ENCODE measurements around the gene ANXA9. TPM values are rescaled to one million over a fixed set of nuclear protein-coding genes. Genes with fewer than 3 reads are reported as not detected.

Gene ANXA9, protein sequence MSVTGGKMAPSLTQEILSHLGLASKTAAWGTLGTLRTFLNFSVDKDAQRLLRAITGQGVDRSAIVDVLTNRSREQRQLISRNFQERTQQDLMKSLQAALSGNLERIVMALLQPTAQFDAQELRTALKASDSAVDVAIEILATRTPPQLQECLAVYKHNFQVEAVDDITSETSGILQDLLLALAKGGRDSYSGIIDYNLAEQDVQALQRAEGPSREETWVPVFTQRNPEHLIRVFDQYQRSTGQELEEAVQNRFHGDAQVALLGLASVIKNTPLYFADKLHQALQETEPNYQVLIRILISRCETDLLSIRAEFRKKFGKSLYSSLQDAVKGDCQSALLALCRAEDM
- polyA plus RNA-seq (ENCODE audit: low read depth in 6 of 6) = under 1 TPM in 2 of 6 donors, not detected in 4; 0.13 to 0.42 TPM

DNA sequence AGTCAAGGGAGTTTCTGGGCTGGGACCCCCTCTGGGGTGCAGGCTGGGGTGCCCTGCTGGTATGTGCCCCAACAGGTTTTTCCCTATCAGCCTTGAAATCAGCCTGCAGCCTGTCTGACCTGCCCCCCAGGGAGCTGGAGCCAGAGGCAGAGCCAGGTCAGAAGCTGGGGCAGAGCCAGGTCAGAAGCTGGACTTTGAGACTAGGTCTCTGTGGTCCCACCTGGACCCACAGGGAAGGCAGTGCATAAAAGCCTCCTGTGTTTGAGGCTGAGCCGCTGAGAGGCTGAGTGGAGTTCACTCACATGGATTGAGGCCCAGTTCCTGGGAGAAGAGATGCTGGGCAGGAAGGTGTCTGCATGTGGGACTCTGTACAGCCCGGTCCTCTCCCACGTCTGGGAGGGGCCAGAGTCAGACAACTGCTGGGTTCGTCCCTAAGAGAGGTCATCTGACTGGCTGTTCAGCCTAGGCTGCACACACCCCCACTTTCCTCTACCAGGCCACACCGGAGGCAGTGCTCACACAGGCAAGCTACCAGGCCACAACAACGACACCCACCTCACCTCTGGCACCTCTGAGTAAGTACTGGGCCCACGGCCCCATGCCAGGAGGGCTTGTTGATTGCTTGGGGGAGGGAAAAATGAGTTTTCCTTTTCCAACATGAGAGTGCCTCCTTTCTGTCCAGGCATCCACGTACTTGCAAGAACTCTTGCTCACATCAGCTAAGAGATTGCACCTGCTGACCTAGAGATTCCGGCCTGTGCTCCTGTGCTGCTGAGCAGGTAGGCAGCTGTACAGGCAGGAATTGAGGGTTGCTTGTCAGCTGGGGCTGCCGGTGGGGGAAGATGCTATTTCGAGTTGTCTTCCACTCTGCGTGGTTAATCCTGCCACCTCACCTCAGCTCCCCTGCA is at the start of gene ANXA9:
Gene ANXA9 (plus strand): TSS at position 488 of the 908 bp plus-strand sequence. CDS start 814 bp downstream, outside the sequence.
- ATAC-seq (ENCODE audit: low read depth in 2 of 2) (no peak), DNase-seq (no peak)
- H3K27ac Mint-ChIP-seq = peak within 1 kb of the TSS in 1 of 6 donors; percentile 69
- no peaks in the 10 kb centered on the region for H3K9me3 Mint-ChIP-seq
- H3K4me3 Mint-ChIP-seq = no peak within 1 kb of the TSS
- peaks cover 0 to 8% (median 0%) of the 10 kb centered on the region in 3 donors for H3K27me3 Mint-ChIP-seq
- H3K4me1 Mint-ChIP-seq = peaks cover 14 to 27% (median 20%) of the 10 kb centered on the region in 3 donors
- H3K36me3 Mint-ChIP-seq = no peaks in the 10 kb centered on the region

GRCh38 chr1:150944856-150945255 is 37.2 kb upstream of the ANXA9 start:
- Mint-ChIP-seq H3K36me3 (peaks cover 25 to 39% of the 10 kb centered on the region in 2 donors), H3K9me3 (no peaks in the 10 kb centered on the region), H3K4me3 (no peak overlapping the region), H3K4me1 (peaks cover 0 to 4% (median 0%) of the 10 kb centered on the region in 3 donors), H3K27me3 (no peaks in the 10 kb centered on the region), H3K27ac (peak overlapping the region in 2 of 6 donors; percentile 35 to 77)
- DNase-seq (no peak), ATAC-seq (ENCODE audit: low read depth in 2 of 2) (no peak)

GRCh38 chr1:150954708-150955107 is 27.4 kb upstream of the ANXA9 start:
- ATAC-seq (ENCODE audit: low read depth in 2 of 2) (no peak), DNase-seq (no peak)
- Mint-ChIP-seq H3K4me3 (no peak overlapping the region), H3K36me3 (peaks cover 28 to 44% of the 10 kb centered on the region in 2 donors), H3K27me3 (no peaks in the 10 kb centered on the region), H3K4me1 (peaks cover 0 to 8% (median 4%) of the 10 kb centered on the region in 3 donors), H3K27ac (peak overlapping the region in 1 of 6 donors; percentile 48), H3K9me3 (no peaks in the 10 kb centered on the region)

DNA sequence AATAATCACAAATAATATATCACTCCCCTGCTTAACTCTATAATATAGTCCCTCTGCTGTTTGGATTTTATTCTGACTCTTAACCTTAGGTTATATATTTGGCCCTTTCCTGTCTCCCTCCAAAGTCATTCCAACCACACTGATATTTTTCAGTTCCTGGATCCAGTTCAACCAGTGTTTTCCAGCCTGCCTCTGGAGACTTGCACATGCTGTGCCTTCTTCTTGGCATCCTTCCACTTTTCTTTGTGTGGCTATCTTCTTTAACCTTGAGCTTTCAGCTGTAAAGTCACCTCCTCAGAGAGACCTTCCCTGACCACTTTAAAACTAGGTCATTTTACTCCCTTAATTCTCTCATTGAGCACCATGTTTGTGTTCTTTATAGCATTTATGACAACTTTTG is 26.8 kb upstream of the ANXA9 start:
- Mint-ChIP-seq H3K4me1 (peaks cover 0 to 8% (median 4%) of the 10 kb centered on the region in 3 donors), H3K4me3 (no peak overlapping the region), H3K9me3 (no peaks in the 10 kb centered on the region), H3K27me3 (no peaks in the 10 kb centered on the region), H3K36me3 (peaks cover 28 to 44% of the 10 kb centered on the region in 2 donors), H3K27ac (peak overlapping the region in 4 of 6 donors; percentile 2 to 75 (median 51))
- no peak for ATAC-seq (ENCODE audit: low read depth in 2 of 2)
- DNase-seq = no peak

GRCh38 chr1:150957666-150958065 is 24.4 kb upstream of the ANXA9 start:
- Mint-ChIP-seq H3K4me3 (no peak overlapping the region), H3K27ac (no peak overlapping the region), H3K4me1 (peaks cover 0 to 4% (median 0%) of the 10 kb centered on the region in 3 donors), H3K36me3 (peaks cover 11 to 28% of the 10 kb centered on the region in 2 donors), H3K27me3 (no peaks in the 10 kb centered on the region), H3K9me3 (no peaks in the 10 kb centered on the region)
- no peak for DNase-seq
- no peak for ATAC-seq (ENCODE audit: low read depth in 2 of 2)

DNA sequence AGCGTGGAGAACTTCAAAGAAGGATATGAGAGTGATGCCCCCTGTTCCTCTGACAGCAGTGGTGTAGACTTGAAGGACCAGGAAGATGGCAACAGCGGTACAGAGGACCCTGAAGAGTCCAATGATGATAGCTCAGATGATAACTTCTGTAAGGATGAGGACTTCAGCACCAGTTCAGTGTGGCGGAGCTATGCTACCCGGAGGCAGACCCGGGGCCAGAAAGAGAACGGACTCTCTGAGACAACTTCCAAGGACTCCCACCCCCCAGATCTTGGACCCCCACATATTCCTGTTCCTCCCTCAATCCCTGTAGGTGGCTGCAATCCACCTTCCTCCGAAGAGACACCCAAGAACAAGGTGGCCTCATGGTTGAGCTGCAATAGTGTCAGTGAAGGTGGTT is 21.4 kb upstream of the ANXA9 start:
- no peak overlapping the region for H3K4me3 Mint-ChIP-seq

DNA sequence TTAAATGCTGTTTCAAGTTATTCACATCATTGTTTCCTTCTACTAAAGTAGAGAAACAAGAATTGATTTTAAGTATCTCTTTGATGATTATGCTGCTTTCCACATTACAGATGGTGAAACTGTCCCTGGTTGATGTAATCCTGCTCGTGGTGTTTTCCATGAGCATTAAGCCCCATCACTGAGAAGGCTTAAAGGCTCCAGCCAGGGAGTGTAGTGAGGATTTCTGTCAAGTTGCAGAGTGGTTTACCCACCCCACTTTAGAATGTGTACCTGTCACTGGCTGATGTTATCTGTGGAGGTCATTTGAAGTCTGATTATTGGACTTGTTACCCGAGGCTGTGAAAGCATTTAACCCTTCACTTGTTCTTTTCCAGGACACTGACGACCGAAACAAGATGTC is 20.3 kb upstream of the ANXA9 start:
- Mint-ChIP-seq H3K4me3 (no peak overlapping the region), H3K4me1 (peaks cover 0 to 8% (median 7%) of the 10 kb centered on the region in 3 donors), H3K36me3 (peaks cover 25 to 41% of the 10 kb centered on the region in 2 donors), H3K27me3 (no peaks in the 10 kb centered on the region), H3K9me3 (no peaks in the 10 kb centered on the region), H3K27ac (peak overlapping the region in 1 of 6 donors; percentile 69)
- DNase-seq (no peak), ATAC-seq (ENCODE audit: low read depth in 2 of 2) (no peak)

More for the DNA sequence above, 21.4 kb upstream of the ANXA9 start:
- no peaks in the 10 kb centered on the region for H3K27me3 Mint-ChIP-seq
- DNase-seq (no peak), ATAC-seq (ENCODE audit: low read depth in 2 of 2) (no peak)
- peaks cover 0 to 8% (median 3%) of the 10 kb centered on the region in 3 donors for H3K4me1 Mint-ChIP-seq
- peaks cover 18 to 33% of the 10 kb centered on the region in 2 donors for H3K36me3 Mint-ChIP-seq
- H3K9me3 Mint-ChIP-seq = no peaks in the 10 kb centered on the region
- H3K27ac Mint-ChIP-seq = no peak overlapping the region

DNA sequence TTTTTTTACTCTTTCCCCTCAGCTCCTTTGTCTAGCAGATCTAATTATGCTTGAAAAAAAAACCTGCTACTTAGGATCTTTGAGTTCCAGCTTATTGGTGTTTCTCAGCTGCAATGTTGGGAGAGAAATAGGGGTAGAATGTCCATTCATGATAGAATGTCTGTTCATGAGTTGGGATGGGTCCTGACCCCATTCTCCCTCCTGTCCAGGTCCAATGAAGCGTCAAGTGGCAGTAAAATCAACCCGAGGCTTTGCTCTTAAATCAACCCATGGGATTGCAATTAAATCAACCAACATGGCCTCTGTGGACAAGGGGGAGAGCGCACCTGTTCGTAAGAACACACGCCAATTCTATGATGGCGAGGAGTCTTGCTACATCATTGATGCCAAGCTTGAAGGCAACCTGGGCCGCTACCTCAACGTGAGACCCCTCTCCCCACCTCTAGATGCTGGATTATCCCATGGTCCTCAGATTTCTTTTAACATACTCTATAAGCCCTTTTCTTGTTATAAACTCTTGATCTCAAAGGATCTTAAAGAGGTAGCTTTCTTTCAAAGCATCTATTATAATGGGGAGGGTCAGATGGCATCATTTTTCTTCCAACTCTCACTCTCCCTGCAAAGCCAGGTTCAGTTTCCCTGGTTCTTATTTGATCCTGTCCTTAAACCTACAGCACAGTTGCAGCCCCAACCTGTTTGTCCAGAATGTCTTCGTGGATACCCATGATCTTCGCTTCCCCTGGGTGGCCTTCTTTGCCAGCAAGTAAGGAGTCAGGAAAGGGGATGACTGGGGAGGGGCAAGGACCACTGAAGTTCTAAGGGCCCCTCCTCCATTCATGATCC is 18.6 kb upstream of the ANXA9 start:
- Mint-ChIP-seq H3K4me3 (no peak overlapping the region), H3K4me1 (peaks cover 0 to 11% (median 8%) of the 10 kb centered on the region in 3 donors), H3K9me3 (no peaks in the 10 kb centered on the region), H3K27me3 (no peaks in the 10 kb centered on the region), H3K36me3 (peaks cover 27 to 42% of the 10 kb centered on the region in 2 donors), H3K27ac (peak overlapping the region in 3 of 6 donors; percentile 55 to 88 (median 83))
- ATAC-seq (ENCODE audit: low read depth in 2 of 2) (no peak), DNase-seq (no peak)

- peaks cover 0 to 16% (median 8%) of the 10 kb centered on the region in 3 donors for H3K4me1 Mint-ChIP-seq
- DNase-seq (no peak), ATAC-seq (ENCODE audit: low read depth in 2 of 2) (no peak)
- no peaks in the 10 kb centered on the region for H3K9me3 Mint-ChIP-seq
- peak overlapping the region in 5 of 6 donors; percentile 30 to 88 (median 75) for H3K27ac Mint-ChIP-seq
- H3K27me3 Mint-ChIP-seq = no peaks in the 10 kb centered on the region
- peaks cover 26 to 39% of the 10 kb centered on the region in 2 donors for H3K36me3 Mint-ChIP-seq
- no peak overlapping the region for H3K4me3 Mint-ChIP-seq
Measured at GRCh38 chr1:150964164-150964489, 18.0 kb upstream of the ANXA9 start.

DNA sequence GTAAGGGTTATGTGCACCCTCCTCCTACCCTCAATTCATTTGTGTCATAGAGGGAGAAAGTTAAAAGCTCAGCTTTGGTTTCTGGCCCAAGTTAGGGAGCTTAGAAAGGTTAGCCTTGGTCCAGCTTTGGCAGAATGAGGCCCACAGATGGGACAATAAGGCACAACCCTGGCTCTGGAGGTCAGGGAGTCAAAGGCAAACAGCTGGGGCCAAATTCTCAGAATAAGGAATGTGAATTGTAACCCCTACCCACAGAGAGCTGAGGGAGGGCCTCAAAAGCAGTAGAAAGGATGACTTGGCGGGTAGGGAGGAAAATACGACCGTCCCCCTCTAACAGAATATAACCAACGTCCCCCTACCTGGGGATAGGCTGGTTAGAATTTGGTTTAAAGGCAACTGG is 16.5 kb upstream of the ANXA9 start:
- no peaks in the 10 kb centered on the region for H3K9me3 Mint-ChIP-seq
- H3K27me3 Mint-ChIP-seq = no peaks in the 10 kb centered on the region
- H3K27ac Mint-ChIP-seq = peak overlapping the region in 1 of 6 donors; percentile 4
- no peak for DNase-seq
- no peak overlapping the region for H3K4me3 Mint-ChIP-seq
- no peak for ATAC-seq (ENCODE audit: low read depth in 2 of 2)
- H3K4me1 Mint-ChIP-seq = peaks cover 7 to 20% (median 9%) of the 10 kb centered on the region in 3 donors
- H3K36me3 Mint-ChIP-seq = peaks cover 20 to 34% of the 10 kb centered on the region in 2 donors

DNA sequence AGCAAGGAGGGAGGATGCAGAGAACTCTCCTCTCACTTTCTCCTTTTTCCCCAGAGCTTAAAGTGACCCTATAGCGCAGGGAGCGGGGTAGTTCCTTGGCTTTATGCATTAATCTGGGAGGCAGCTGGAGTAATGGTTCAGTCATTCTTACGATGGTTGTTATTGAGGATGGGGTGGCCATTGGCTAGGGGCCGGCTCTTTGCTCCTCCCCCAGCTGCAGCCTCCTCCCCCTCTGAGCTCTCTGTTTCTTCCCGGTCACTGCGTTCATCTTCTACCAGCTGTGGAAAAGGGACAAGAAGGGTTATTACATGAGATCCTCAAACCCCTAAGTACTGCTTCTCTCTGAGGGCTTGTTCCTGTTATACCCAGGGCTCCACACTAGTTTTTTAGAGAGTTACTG is 16.1 kb upstream of the ANXA9 start:
- Mint-ChIP-seq H3K36me3 (peaks cover 20 to 34% of the 10 kb centered on the region in 2 donors), H3K27ac (peak overlapping the region in 2 of 6 donors; percentile 4 to 66), H3K4me1 (peaks cover 11 to 24% (median 13%) of the 10 kb centered on the region in 3 donors), H3K9me3 (no peaks in the 10 kb centered on the region), H3K27me3 (no peaks in the 10 kb centered on the region), H3K4me3 (no peak overlapping the region)
- no peak for ATAC-seq (ENCODE audit: low read depth in 2 of 2)
- DNase-seq = no peak

GRCh38 chr1:150967936-150968335 is 14.2 kb upstream of the ANXA9 start:
- Mint-ChIP-seq H3K27ac (peak overlapping the region in 2 of 6 donors; percentile 38 to 82), H3K4me1 (peaks cover 29 to 37% (median 30%) of the 10 kb centered on the region in 3 donors), H3K27me3 (no peaks in the 10 kb centered on the region), H3K9me3 (no peaks in the 10 kb centered on the region), H3K4me3 (no peak overlapping the region), H3K36me3 (peaks cover 20 to 25% of the 10 kb centered on the region in 2 donors)
- no peak for DNase-seq
- ATAC-seq (ENCODE audit: low read depth in 2 of 2) = no peak

- H3K27ac Mint-ChIP-seq = peak overlapping the region in 2 of 6 donors; percentile 32 to 56
- no peak overlapping the region for H3K4me3 Mint-ChIP-seq
- H3K9me3 Mint-ChIP-seq = no peaks in the 10 kb centered on the region
- H3K27me3 Mint-ChIP-seq = no peaks in the 10 kb centered on the region
- H3K4me1 Mint-ChIP-seq = peaks cover 35 to 42% (median 35%) of the 10 kb centered on the region in 3 donors
- ATAC-seq (ENCODE audit: low read depth in 2 of 2) (no peak), DNase-seq (no peak)
- peaks cover 14 to 21% of the 10 kb centered on the region in 2 donors for H3K36me3 Mint-ChIP-seq
Measured at GRCh38 chr1:150968491-150968890, 13.6 kb upstream of the ANXA9 start.
